Measurements from ENCODE around the gene PYHIN1.

PYHIN1 gene

DNA sequence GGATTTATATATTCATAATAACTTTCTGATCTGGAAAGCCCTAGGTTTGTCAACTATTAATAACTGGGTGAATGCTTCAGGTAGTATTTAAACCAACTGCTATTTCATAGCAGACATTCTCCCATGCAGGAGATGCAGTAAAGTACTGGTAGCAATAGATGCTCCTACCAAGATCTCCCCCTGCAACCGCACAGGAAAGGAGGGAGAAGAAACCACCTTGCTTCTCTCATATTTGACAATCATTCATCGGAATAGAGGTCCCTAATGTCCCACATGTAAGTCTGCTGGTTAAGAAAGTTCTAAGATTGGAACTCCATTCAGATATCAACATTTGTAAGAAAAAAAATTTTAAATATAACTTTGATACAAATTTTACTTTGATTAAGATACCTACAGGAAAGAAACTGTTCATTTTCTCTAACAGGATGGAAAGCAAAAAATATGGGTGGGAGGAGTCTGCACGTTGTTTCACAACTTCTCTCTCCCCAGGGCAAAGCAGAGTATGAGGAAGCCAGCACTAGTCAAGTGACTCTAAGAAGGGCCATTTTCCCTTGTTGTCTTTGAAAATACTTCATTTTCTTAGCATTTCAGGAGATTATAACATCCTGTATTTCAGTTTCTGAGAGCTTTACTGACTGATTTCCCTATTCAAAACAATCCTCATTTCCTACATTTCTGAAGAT is at the start of gene PYHIN1:
PYHIN1 (plus strand) TSS at position 498 of the 683 bp plus-strand sequence. CDS start 5,359 bp downstream, outside the sequence.
- no peak for DNase-seq (ENCODE audit: low read depth)

DNA sequence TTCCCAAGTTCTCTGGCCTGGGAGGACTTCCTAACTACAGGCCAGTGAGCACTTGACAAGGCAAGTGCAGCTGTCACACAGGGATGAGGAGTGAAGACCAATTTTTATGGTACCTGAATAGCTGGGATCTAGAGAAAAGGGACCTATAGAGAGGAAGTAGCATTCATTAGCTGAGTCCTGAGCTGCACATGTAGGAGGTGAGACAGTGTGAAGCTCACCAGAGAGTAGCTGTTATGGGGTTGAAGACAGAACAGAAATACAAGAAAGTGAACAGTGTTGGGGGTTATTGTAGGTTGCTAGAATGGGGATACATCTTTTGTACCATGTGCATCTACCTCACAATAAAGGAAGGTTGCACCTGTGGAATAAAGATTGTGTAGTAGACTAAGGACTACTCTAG is 37.7 kb upstream of the PYHIN1 start:
- no peak for DNase-seq (ENCODE audit: low read depth)

DNA sequence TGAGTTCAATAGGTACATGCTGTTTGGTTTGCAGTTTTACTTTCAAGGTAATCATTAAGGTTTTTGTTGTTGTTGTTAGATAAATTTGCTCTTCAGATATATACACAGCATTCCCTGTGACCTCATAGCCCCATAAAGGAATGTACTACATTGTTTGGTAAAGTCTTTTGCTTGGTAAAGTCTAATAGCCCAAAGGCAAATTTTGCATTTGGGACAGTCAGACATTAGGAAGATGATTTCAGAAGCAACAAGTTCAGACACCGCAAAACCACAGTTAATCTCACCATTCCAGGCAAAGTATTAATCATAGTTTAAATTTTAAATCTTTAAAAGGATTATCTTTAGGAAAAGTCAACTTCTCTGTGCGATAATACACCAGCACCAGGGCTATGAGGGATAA is 32.6 kb upstream of the PYHIN1 start:
- DNase-seq (ENCODE audit: low read depth) = no peak

DNA sequence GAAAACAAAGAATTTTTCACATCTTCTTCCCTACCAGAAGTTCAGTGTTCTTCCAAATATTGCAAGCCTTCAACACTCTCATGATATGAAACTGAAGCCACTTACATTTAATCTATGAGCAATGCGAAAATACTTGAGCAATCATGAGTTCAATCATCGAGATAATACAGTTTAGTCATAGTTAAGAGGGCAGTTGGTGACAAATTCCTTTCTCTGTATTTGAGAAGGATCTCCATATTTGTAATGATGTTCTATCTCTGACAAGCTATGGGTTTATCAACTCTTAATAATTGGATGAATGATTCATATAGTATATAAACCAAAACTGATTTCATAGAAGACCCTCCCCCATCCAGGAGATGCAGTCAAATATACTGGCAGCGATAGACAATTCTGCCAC is 29.7 kb upstream of the PYHIN1 start:
- DNase-seq (ENCODE audit: low read depth) = no peak

DNA sequence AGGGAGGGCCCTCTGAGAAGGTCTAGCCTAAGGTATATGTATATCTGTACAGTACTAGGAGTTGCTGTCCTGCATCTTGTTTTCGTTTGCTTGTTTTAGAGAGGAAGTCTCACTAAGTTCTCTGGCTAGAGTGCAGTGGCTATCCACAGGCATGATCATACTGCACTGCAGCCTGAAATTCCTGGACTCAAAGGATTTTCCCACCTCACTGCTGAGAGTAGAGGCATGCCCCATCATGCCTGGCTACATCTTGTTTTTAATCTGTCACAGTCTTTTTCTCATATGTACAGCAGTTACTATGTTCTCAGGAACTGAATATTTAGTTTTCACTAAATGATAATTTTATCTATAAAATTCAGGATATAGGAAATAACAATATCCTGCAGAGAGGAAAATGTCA is 15.3 kb upstream of the PYHIN1 start:
- DNase-seq (ENCODE audit: low read depth) = no peak

DNA sequence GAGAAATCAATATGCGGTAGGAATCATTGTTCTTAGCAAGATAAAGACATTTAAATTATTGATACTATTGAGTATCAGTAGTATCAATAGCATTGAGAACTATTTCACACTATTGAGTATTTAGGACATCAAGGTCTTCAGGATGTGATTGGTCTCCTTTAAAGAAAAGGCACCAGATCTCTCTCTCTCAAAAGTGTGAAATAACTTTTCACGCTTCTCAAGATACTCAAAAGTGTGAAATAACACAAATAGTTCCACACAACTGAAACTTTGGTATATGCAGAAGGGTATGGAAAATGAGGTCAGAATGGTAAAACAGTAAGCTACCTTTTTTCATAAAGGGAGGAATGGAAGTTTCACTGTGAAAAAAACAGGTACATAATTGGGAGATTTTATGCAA is 6.7 kb upstream of the PYHIN1 start:
- DNase-seq (ENCODE audit: low read depth) = no peak

DNA sequence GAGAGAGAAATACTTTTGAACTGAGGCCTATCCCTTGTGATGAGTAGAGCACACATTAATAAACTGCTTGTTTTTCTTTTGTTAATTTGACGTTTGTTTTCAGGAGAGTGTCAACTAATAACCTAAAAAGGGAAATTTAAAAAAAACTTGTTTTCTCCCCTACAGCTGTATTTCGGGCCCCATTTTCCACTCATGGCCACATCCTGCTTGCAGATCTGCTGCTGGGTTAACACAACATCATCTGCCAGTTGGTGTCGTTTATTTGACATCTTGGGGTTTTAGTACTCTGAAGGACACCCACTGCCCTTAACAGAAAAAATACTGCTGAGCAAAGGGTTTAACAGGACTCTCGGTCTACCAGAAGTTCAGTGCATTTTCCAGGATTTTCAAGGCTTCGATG is 848 bp upstream of the PYHIN1 start:
- DNase-seq (ENCODE audit: low read depth) = no peak

DNA sequence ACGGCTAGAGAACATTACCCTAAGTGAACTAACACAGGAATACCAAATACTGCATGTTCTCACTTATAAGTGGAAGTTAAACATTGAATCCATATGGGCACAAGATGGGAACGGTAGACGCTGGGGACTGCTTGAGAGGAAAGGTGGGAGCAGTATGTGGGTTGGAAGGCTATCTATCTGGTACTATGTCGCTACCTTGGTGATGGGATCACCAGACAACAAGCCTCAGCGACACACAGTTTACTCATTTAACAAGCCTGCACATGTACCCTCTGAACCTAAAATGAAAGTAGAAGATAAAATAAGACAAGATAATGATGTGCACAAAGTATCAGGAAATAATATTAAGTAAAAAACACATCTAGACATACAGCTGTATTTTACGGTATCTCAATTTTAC is 819 bp downstream of the PYHIN1 start:
- DNase-seq (ENCODE audit: low read depth) = no peak

DNA sequence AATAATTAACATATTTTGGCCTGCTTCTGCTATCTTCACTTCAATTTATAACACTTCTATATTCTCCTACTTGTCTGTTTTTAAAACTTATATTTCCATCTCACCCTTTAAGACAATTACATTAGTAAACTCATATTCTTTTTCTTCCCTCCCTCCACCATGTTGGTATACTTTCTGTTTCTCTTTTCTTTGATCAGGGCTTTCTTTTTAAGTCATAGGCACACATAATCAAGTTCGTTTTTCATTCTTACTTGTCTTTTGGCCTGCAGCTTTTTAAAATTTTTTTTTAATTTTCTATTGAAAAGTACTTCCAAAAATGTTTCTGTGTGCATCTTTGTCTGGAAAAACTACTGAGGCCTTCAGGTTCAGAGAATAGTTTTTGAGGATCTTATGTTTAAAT is 2.3 kb downstream of the PYHIN1 start:
- no peak for DNase-seq (ENCODE audit: low read depth)

DNA sequence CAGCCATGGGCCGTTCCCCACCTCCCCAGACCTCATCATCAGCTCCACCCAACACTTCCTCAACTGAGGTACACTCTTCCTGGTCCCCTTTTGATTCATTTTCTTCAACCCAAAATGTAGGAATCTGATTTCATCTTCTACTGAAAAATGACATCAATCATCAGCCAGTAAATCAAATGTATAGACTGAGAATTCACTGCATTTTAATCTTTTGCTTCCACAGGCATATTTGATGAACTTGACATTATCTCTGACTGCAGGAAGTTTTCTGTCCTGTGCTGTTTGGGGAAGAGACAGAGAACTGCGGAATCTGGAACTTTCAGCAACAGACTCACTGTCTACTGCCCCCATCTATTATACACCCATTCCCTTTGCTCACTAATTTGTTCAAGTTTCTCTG is 7.8 kb downstream of the PYHIN1 start:
- DNase-seq (ENCODE audit: low read depth) = no peak

DNA sequence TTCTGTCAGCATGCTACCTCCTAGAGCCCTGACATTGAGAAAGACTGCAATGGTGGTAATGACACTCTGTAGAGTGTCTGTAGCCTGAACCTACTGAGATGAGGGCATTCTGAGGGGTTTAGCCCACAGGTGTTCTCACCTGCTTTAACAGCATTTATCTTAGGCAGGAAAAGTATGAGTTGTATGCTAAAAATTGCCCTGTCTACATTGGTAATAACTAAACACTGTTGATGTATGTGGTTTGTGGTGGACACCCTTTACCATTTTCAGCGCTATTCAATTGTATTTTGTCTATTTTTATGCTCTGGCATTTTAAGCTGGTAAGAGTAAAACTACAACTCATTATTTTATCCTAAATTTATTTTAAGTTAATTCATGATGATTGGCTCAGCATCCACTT is 10.0 kb downstream of the PYHIN1 start:
- DNase-seq (ENCODE audit: low read depth) = no peak

DNA sequence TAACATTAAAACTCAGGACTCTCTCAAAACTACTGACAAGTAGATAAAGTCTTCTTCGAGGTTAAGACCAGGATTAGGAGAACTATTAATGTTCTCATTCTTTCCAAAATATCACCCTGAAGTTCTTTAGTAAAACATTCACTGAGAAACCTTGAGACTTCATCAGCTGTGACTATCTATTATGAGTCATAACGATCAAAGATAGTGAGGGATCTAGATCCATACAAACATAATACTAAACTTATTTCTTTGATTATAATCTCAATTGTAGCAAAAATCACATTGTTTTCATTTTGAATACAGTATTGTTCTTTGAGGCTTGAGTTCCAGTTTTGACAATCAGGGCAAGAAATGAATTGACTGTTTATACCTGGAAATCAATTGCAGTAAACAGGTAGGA is 11.1 kb downstream of the PYHIN1 start:
- DNase-seq (ENCODE audit: low read depth) = no peak

DNA sequence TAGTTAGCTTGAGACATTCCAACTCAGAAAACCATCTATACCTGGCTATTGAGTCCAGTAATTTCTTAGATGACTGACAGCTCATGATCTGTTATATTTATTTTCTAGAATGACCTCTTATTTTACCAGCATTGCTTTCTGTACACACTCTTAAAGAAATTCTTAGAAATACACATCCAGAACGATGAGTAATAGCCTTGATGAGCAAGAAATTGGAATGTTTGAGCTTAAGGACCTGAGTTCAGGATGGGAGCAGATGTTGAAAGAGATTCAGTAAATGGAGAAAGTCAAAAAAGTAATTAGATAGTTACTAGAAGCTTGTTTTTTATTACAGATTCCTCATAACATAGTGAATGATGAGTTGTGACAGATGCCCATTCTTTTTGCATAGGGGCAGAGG is 11.7 kb downstream of the PYHIN1 start:
- no peak for DNase-seq (ENCODE audit: low read depth)

DNA sequence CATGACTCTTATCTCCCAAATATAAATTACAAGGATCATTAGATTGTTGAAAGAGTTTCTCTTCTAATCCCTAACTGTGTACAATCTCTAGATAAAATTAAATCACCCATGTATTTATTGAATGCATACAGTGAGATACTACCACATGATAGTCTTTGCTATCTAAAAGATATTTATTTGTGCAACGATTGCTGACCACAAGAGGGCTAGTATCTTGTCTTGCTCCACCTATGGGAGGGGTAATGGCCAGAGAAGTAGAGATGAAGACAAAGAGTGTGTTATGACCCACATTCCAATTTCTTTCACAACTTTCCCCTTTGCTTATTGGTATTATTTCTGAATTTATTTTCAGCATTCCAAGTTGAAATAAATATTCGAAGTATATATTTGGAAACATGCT is 13.7 kb downstream of the PYHIN1 start:
- DNase-seq (ENCODE audit: low read depth) = no peak

DNA sequence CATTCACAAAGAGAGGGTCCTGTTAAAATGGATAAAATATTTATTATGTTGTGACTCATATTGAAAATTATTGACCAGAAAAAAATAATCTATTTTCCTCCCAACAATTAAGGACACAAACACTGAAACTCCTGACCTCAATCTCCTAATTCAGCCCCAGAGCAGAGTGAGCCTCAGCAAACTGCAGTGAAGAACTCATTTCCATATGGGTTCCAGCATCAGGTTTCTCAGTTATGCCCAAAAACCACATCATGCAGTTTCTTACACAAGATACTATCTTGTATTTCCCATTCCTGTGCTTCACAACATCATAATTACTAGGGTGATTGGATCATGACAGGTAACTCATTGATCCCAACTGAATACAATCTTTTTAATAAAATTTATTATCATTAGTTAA is 15.4 kb downstream of the PYHIN1 start:
- no peak for DNase-seq (ENCODE audit: low read depth)

DNA sequence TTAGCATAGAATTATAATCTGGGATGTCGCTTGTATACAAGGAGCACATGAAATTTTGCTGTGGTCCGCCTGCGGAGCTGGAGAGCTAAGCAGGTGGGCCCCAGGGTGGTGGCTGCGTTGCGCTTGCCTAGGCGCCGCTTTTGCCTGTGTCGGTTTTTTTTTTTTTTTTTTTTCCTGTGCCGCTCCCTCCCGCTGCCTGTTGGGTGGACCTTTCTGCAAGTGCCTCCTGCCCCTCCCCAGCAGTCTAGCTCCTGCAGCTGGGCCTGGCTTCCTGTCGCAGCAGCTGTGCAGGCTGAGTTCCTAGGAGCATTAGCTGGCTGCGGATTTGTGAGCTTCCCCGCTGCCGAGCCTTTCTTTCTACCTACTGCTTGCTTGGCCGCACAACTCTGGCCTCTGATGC is 20.6 kb downstream of the PYHIN1 start:
- DNase-seq (ENCODE audit: low read depth) = no peak

DNA sequence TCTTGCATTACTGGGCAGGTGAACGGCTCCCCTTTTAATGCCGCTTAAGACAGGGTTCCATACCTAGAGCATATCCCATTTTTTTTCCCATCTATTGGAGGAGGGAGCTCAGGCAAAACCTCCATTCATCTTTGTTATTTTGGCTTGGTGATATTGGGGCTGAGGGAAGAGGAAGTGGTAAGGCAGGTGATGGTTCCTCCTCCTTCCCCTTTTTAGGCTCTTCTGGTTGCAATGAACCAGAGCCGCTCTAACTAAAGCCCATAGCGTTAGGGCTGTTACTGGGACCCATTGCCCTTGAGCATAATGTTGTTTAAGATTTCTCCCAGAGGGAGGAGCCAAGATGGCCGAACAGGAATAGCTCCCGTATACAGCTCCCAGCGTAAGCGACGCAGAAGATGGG is 21.1 kb downstream of the PYHIN1 start:
- DNase-seq (ENCODE audit: low read depth) = no peak

DNA sequence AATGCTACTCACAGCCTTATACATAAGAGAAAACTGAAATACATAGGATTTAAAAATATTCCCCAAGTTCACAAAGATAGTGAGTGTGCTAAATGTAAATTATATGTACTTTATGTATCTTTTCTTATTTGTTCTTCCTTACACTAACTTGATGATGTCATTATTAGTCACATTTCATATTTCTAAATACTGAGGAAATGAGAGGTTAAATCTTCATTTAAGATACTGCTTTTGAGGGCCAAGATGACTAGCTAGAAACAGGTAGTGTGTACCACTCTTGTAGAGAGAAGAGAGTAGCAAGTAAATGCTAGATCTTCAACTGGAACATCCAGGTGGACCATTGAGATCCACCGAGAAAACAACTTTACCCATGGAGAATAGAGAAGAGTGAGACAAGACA is 29.8 kb downstream of the PYHIN1 start:
- no peak for DNase-seq (ENCODE audit: low read depth)

DNA sequence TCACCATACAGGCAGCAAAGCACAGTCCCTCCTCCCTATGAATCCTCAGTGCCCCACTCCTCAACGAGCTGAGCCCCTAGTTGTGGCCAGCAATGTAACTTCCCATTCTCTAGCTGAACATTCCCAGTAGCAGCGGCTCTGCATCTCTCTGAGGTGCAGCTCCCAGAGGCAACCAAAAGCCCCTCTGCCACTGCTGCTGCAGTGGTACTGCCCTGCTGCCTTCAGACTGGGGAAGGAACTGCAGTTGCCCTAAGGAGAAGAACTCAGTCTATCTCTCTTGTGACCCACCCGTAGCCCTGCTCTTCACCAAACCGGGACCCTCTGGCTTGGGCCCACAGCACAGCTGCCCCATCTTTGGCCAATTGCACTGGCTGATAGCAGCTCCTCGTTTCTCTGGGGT is 31.6 kb downstream of the PYHIN1 start:
- DNase-seq (ENCODE audit: low read depth) = no peak

DNA sequence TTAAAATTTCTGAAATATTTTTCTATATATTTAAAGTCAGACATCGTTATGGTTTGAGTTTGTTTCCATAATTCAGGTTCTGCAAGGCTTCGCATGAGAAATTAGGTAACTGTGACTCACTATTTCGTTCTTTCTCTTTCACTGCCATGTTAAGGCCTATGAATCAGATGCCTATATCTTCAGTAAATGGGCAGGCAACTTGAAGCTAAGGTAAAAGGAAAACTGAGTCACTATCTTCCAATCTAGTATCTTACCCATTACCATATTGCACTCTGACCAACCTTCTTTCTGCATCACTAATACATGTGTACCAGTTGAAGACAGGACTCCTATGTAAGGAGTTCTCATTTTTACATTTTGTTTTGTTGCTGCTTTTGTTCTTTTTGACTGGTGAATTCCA is 37.8 kb downstream of the PYHIN1 start:
- DNase-seq (ENCODE audit: low read depth) = no peak

DNA sequence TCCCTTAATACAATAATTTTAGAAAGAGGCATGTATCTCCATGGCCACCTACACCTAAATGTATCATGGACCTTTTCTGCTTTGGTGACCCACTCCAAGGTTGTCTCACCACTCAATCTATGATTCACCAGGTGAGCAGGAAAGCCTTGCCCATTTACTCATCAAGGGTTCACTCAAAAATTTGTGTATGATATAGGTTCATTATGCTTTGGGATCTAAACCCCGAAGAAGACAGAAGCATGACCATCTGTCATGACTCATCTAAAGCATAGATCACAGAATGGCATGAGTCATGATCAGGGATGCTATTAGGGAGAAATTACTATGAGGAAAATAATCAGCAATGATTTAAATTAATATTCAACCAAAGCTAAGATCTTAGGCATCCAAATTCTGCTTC is 38.5 kb downstream of the PYHIN1 start:
- no peak for DNase-seq (ENCODE audit: low read depth)

DNA sequence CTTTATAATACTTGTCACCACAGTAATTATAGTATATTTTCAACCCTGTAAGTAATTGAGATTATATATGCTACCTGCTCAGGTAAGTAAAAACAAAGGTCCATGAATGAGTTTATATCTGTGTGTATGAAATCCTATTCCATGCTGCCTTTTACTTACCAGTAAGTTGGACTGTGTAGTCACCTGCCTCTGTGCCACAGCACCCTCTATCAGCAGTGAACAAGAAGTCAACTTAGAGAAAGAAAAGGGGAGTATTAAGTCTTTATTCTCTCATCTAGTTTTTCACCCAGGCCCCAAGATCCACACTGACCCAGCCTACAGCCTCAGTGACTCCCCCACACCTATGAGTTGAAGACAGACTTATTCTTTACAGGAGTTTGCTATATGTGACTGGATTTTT is 41.5 kb downstream of the PYHIN1 start:
- DNase-seq (ENCODE audit: low read depth) = no peak

DNA sequence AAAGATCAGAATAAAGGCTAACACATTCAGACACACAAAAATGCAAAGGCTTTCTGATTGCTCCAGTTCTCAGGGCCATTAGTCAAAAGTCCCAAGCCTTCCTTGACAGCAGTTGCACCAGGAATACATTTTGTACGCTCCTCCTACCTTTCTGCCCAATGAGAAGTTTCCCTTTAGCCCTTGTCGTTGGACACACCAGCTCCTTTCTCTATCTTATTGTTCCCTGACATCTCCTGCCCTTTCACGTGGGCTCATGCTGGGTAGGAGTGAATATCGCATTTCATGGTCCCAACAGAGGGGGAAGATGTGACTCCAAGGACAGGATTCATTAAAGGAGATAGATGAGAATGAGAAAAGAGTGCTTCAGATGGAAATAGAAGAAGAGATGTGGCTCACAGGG is 44.9 kb downstream of the PYHIN1 start:
- DNase-seq (ENCODE audit: low read depth) = no peak

DNA sequence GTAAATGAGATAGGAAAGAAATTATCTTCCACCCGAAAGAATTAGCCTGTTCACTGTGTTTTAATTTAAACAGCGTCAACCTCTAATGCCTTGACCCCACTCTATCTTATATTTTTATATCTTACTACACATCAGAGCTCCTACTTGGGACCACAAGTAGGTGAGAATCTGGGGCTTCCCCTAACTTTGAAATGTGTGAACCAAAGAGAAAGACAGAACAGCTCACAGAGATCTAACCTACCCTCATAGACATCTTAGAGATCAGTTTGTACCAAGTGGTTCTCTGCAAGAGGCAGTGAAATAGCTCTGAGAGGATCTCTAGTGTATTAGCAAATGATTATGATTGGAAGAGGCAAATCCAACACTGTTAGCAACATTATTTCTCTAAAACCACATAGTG is 47.4 kb downstream of the PYHIN1 start:
- DNase-seq (ENCODE audit: low read depth) = no peak

DNA sequence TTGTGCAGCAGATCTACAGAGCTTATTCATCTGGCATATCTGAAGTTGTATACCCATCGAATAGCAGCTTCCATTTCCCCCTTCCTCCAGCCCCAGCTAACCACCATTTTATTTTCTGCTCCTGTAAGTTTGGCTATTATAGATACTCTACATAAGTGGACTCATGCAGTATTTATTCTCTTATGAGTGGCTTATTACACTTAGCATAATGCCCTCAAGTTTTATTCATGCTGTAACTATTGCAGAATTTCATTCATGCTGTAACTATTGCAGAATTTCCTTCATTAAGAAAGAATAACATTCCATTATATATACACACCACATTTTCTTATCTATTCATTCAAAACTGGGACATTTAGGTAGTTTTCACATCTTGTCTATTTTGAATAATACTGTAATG is 47.9 kb downstream of the PYHIN1 start:
- DNase-seq (ENCODE audit: low read depth) = no peak
